ENCODE measurements around the gene FCHSD2.

- TF ChIP-seq ZNF274 (IDR thresholded peaks at IDR 0.05; ENCODE audit: low read depth, low read length) (no peak), SUZ12 (IDR thresholded peaks at IDR 0.05; ENCODE audit: extremely low read depth, insufficient read depth, insufficient read length) (no peak), YY1 (IDR thresholded peaks at IDR 0.05; ENCODE audit: insufficient read depth, insufficient read length) (no peak)
Measured at GRCh38 chr11:73013021-73013420, 129.1 kb downstream of the FCHSD2 start.

All from NT2/D1 (cell line).